Cardiac muscle cell (in vitro differentiated cells and primary cell): ENCODE measurements around the gene BMP2K. TPM values are rescaled to one million over a fixed set of nuclear protein-coding genes. Genes with fewer than 3 reads are reported as not detected.
"Not testable (repeated sequence)": the region's sequence is repeated elsewhere in the genome, so short reads cannot be mapped to it uniquely, and the experiment has no call there.

Experiments used
- DNase-seq, 2 donors: peaks; one replicate each; pipeline versions ENCODE4 v3.0.0 to v3.0.0-alpha.2; 2010 to 2017; ENCODE audit warnings: low read depth in 1 of 2, low spot score in 1 of 2
- H3K27ac ChIP-seq: fragments of 200-600 bp; sonication (generic); 2 replicates; pipeline ENCODE4 v1.5.1; 2016
- H3K27me3 ChIP-seq: fragments of 200-600 bp; sonication (generic); 2 replicates; pipeline ENCODE4 v1.6.0; 2016; ENCODE audit warnings: control low read depth
- H3K36me3 ChIP-seq: fragments of 200-600 bp; sonication (generic); 2 replicates; pipeline ENCODE4 v1.5.1; 2016; ENCODE audit warnings: control low read depth
- H3K4me1 ChIP-seq: fragments of 200-600 bp; sonication (generic); 2 replicates; pipeline ENCODE4 v1.8.1; 2017; ENCODE audit warnings: low read depth, mild to moderate bottlenecking, mixed run types
- H3K4me3 ChIP-seq: fragments of 200-600 bp; sonication (generic); 2 replicates; pipeline ENCODE4 v1.5.1; 2016; ENCODE audit warnings: mild to moderate bottlenecking
- H3K9me3 ChIP-seq: fragments of 200-600 bp; sonication (generic); 2 replicates; pipeline ENCODE4 v1.5.1; 2017; ENCODE audit warnings: low read depth, mild to moderate bottlenecking, control low read depth
- polyA plus RNA-seq: library from polyadenylated mRNA; unstranded; fragments of >200 nt; fragmentation: Nextera tagmentation; extraction: Ambion mirVana; gene quantifications from 2 replicates; pipeline ENCODE4 v1.2.1, GENCODE V29; 2016
- total RNA-seq: library from RNA; depleted of rRNA; stranded (reverse); fragments of >200 nt; gene quantifications from 2 replicates; pipeline ENCODE4 v1.2.3, GENCODE V29; 2016
- TF ChIP-seq, protein P1 (sequence below): IDR thresholded peaks from 2 replicates; pipeline ENCODE4 v1.5.1; 2012; ENCODE audit warnings: low read depth, mild to moderate bottlenecking, low read length

Gene BMP2K
- total and polyA plus RNA-seq, 2 experiments from 2014 or later: 5.4 to 14.6 TPM

DNA sequence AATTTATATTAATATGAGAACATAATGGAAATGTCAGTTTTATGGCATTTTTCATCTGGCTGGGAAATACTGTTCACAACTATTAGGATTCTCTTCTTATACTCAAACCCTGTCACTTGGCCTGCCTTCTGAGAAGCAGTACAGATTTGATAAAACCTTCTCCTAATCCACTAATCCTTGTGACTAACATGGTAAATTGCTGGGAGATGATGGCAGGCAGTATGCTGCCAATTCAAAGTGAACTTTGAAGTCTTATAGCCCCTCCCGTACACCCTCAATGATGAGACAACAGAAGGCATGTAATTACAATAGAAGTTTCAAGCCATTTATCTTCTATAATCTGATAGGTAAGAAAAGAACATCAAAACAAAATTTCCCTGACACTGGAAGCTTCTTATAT, 126.1 kb downstream of the BMP2K start:
- no peaks in the 10 kb centered on the region for H3K9me3 ChIP-seq
- no peaks in the 10 kb centered on the region for H3K36me3 ChIP-seq
- no peaks in the 10 kb centered on the region for H3K27me3 ChIP-seq
- TF ChIP-seq, protein P1, sequence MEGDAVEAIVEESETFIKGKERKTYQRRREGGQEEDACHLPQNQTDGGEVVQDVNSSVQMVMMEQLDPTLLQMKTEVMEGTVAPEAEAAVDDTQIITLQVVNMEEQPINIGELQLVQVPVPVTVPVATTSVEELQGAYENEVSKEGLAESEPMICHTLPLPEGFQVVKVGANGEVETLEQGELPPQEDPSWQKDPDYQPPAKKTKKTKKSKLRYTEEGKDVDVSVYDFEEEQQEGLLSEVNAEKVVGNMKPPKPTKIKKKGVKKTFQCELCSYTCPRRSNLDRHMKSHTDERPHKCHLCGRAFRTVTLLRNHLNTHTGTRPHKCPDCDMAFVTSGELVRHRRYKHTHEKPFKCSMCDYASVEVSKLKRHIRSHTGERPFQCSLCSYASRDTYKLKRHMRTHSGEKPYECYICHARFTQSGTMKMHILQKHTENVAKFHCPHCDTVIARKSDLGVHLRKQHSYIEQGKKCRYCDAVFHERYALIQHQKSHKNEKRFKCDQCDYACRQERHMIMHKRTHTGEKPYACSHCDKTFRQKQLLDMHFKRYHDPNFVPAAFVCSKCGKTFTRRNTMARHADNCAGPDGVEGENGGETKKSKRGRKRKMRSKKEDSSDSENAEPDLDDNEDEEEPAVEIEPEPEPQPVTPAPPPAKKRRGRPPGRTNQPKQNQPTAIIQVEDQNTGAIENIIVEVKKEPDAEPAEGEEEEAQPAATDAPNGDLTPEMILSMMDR: no peak
- no peak overlapping the region for H3K27ac ChIP-seq
- no peak overlapping the region for H3K4me3 ChIP-seq
- H3K4me1 ChIP-seq: no peaks in the 10 kb centered on the region
- DNase-seq: no peak

DNA sequence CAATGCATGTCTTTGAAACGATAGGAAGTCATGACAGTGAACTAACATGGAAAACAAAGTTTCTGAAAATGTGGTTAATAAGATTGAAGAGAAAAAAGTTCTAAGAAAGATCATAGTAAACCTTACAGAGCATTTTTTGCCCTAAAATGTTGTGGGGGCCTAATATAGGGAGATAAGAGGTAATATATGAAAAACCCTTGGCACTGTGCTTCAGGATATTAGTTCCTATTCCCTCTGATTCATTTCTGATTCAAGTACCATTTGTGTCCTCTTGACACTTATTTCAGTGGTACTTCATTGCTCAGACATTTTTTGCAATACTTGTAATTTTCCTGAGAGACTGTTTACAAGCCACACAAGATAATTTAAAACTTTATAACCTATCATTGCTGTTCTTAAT, 128.0 kb downstream of the BMP2K start:
- no peaks in the 10 kb centered on the region for H3K9me3 ChIP-seq
- no peak overlapping the region for H3K4me3 ChIP-seq
- DNase-seq: no peak
- no peaks in the 10 kb centered on the region for H3K36me3 ChIP-seq
- no peaks in the 10 kb centered on the region for H3K4me1 ChIP-seq
- no peak overlapping the region for H3K27ac ChIP-seq
- H3K27me3 ChIP-seq: no peaks in the 10 kb centered on the region
- TF ChIP-seq, protein P1: no peak

DNA sequence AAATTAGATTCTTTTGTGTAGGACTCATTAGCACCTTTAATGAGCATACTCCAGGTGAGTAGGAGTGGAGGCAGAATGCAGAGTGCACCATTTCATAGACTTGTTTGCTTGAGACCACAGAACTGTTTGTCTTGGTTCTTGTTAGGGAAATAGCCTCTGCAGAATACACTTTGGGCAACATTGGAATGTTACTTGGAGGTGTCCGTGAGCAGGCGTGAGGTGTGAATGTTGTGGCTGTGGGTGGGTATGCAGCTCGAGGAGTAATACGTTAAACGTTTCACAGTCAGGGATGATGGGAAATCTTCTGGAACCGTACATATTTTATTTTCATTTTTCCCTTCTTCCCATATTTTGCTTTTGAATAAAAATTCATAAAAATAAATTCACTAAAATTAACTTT, 131.5 kb downstream of the BMP2K start:
- DNase-seq: no peak
- no peak overlapping the region for H3K27ac ChIP-seq
- no peaks in the 10 kb centered on the region for H3K27me3 ChIP-seq
- TF ChIP-seq, protein P1: no peak
- no peak overlapping the region for H3K4me3 ChIP-seq
- H3K36me3 ChIP-seq: peaks cover 4% of the 10 kb centered on the region
- H3K4me1 ChIP-seq: no peaks in the 10 kb centered on the region
- no peaks in the 10 kb centered on the region for H3K9me3 ChIP-seq

DNA sequence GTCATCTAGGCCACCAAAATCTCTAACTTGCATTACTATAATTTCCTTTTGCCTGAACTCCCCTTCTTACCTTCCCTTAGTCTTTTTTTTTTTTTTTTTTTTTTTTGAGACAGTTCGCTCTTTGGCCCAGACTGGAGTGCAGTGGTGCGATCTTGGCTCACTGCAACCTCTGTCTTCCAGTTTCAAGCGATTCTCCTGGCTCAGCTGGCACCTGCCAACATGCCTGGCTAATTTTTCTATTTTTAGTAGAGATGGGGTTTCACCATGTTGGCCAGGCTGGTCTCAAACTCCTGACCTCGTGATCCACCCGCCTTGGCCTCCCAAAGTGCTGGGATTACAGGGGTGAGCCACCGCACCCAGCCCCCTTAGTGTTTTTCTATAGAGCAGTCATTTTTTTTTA, 132.8 kb downstream of the BMP2K start:
- H3K36me3 ChIP-seq, H3K9me3 ChIP-seq, DNase-seq, H3K27ac ChIP-seq, H3K4me1 ChIP-seq, H3K4me3 ChIP-seq, H3K27me3 ChIP-seq: not testable (repeated sequence)

DNA sequence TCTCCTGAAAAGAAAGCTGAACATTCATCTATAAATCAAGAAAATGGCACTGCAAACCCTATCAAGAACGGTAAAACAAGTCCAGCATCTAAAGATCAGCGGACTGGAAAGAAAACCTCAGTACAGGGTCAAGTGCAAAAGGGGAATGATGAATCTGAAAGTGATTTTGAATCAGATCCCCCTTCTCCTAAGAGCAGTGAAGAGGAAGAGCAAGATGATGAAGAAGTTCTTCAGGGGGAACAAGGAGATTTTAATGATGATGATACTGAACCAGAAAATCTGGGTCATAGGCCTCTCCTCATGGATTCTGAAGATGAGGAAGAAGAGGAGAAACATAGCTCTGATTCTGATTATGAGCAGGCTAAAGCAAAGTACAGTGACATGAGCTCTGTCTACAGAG, 134.5 kb downstream of the BMP2K start:
- TF ChIP-seq, protein P1: no peak
- H3K27ac ChIP-seq: no peak overlapping the region
- no peaks in the 10 kb centered on the region for H3K27me3 ChIP-seq
- no peak overlapping the region for H3K4me3 ChIP-seq
- DNase-seq: no peak
- H3K9me3 ChIP-seq: no peaks in the 10 kb centered on the region
- H3K4me1 ChIP-seq: no peaks in the 10 kb centered on the region
- peaks cover 4% of the 10 kb centered on the region for H3K36me3 ChIP-seq

DNA sequence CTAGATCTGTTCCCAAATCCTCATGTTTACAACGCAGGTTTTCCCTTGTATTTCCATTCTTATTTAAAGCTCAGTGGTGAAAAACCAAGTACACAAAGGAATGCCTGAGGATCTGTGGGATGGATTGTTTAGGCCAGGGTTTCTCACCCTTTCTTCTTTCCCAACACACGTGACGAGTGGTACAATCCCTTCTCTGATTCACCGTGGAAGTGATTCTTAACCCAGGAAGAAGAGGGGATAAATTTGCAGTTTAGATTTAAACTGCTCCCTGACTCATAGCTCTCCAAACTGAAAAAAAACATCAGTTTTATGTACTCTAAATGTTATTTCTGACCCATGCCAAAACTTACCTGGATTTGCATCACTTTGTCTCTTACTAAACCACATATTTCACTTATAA, 146.1 kb downstream of the BMP2K start:
- Histone ChIP-seq H3K27me3 (no peaks in the 10 kb centered on the region), H3K4me1 (no peaks in the 10 kb centered on the region), H3K27ac (no peak overlapping the region), H3K9me3 (no peaks in the 10 kb centered on the region), H3K36me3 (peaks cover 13% of the 10 kb centered on the region), H3K4me3 (no peak overlapping the region)
- DNase-seq: peak in 1 of 2 donors; percentile 40
- TF ChIP-seq, protein P1: no peak
